Measurements from ENCODE around the gene PCSK6.
"Not testable (repeated sequence)": the region's sequence is repeated elsewhere in the genome, so short reads cannot be mapped to it uniquely, and the experiment has no call there.

PCSK6 gene

DNA sequence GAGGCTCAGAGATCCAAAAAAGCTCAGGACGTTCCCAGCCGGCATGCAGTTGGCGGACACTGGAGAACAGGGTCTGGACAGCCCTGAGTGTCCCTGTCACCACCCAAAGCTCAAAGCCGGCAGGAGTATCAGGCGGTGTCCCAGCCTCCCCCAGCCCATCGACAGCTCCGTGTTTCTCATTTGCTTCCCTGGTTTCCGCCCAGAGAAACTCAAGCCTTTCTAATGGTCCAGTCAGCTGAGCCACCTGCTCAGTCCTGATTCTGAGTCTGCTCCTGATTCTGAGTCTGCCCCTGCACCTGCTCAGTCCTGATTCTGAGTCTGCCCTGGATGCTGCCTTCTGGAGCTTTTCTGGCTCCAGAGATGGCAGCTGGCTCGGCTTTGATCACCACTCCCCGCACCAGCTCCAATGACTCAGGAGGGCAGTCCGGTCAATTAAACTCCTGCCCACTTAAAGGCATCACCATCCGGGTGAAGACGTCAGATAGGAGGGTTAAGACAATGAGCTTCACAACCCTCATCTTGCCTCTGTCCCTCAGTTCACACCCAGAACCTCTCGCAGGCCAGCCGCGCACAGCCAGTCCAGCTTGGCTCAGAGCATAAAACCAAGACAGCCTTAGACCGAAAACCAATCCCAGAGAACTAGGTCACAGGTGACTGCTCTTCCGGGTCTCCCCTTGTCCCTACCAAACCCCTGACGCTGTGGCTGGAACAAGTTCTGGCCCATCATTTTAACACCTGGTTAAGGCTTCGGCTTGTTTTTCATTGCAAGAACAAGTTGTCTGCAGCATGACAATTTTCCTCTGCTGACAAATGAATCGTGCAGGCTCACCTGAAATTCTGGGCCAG lies 6.8 kb downstream of the PCSK6 start:
- DNase-seq (ENCODE audit: low spot score), result no peak

DNA sequence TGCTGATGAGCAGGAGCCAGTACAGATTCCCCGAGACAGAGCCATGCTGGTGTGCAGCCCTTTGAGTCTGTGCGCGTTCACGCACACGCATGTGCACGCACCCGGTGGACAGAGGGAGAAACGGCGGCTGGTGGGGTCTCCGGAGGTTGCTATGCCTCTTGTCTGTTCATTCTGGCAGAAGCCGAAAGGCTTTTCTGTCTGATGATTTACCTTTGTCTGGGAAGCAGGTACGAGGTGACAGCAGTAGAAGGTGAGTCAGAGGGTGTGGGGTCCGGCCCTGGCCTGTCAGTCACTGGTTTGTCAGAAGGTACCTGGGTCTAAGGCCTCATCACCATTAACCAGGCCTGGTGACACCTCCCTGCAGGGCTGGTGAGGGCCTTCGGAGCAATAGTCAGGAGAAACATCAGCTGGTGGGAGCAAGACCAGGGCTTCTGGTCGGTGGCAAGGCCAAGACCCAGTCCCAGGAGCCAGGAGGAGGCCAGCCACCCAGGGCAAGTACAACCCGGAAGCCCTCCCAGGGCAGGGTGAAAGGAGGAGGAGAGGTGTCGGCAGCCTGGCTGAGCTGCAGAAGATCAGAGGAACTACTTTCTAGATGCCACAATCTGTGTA lies 7.5 kb downstream of the PCSK6 start:
- DNase-seq (ENCODE audit: low spot score), result no peak

- DNase-seq (ENCODE audit: low spot score), result no peak
Observed at GRCh38 chr15:101481381-101481705, 8.2 kb downstream of the PCSK6 start.

GRCh38 chr15:101480613-101481380 lies 8.7 kb downstream of the PCSK6 start:
- no peak for DNase-seq (ENCODE audit: low spot score)

- DNase-seq (ENCODE audit: low spot score), result peak; percentile 97
Observed at GRCh38 chr15:101479851-101480612, 9.5 kb downstream of the PCSK6 start.

DNA sequence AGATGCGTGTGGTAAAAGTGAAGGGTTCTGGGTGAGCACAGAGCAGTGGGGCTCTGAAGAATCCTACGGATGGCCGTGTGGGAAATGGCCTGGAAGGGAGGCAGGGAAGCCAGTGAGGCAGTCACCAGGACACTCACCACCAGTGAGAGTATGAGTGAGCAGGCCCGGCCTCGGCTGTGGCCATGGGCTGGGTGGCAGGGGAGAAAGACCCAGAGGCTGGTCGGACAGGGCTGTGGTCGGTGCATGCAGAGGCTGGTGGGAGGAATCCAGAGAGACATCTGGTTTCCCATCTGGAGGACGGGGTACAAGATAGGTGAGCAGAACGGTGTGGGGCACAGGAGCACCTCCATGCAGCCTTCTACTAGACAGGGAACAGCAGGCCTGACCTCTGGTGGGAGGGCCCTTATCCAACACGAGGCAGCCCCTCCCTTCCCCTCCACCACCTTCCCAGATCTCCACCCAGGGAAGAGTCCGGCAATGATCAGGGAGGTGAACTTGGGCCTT lies 10.1 kb downstream of the PCSK6 start:
- no peak for DNase-seq (ENCODE audit: low spot score)

DNA sequence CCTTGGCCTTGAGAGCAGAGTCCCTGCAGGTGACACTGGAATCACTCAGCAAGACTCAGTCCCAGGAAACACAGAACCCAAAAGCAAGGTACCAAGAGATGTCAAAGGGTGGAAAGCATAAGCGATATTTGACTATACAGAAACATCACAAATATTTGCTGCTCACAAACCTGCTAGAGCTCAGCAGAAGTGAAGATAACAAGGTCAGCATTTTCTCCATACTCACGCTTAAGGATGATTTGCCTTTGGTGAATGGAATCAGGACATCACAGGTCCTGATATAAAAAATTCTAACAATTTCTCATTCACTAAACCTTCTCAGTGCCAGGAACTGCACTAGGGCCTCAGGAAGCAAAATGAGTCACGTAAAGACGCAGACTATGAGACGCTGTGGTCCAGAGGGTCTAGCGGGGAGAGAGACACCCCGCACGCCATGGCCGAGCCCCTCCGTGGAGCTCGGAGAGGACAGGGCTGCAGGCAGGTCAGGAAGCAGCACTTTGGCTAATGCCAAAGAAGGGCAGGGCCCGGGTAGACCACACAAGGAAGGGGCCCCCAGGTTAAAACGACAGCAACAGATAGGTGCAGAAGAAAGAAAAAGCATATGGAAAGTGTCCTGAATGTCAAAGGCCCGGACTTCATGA lies 10.7 kb downstream of the PCSK6 start:
- DNase-seq (ENCODE audit: low spot score), result no peak

DNA sequence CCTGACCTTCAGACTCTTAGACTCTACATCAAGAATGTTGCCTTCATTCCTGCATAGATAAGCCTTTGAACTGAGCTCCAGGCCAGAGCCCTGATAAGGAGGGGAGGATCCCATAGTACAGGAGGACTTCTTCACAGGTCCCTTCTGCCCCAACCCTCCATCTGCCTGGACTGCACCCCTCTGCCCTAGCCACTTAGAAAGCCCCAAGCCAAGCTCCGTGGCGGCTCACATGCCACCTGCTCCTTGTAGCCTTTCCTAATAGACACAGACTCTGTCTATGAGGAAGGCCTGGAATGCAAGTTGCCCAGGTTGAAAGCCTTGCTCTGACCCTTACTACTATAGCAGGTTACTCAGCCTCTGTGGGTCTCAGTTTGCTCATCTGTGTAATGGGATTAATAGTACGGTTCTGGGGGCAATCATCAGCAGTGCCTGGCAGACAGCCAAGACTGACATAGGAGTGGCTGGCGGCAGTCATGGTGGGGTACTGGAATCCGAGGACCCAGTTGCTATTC lies 11.6 kb downstream of the PCSK6 start:
- DNase-seq (ENCODE audit: low spot score), result no peak

- DNase-seq (ENCODE audit: low spot score), result no peak
Observed at GRCh38 chr15:101476756-101477155, 12.8 kb downstream of the PCSK6 start.

- no peak for DNase-seq (ENCODE audit: low spot score)
Observed at GRCh38 chr15:101474983-101475382, 14.5 kb downstream of the PCSK6 start.

DNA sequence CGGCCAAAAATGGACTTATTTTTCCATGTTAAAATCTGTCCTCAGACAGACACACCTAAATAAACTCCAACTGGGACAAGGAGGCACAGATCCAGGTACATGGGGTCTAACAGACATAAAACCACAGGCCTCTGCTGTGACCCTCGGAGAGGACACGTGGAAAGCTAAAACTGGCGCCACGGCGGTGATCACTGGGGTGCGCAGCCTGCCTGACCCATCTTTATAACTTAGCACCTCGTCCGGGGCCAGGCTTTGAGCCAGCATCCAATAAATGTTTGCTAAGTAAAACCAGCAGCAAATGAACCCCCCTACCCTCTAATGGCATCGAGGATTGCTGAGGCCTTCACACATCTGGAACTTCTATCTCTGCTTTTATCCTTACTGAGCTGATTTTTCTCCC lies 15.3 kb downstream of the PCSK6 start:
- DNase-seq (ENCODE audit: low spot score), result no peak

DNA sequence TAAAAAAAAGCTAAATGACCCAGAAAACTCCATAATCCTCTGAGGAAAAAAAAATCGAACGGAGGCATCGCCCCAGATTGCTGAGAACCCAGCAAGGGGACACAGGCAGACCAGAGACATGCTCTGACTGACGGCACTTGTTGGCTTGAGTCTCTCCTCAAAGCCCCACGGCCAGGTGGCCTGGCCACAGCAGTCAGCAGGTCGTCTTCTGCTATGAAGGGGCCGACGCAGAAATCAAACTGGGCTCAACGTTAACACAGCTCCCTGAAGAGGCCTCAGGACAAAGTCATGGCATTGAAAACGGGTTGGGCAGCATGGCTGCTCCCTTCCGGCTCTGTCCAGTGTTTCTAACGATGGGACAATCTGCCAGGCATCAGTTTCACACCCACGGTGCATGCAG lies 17.5 kb downstream of the PCSK6 start:
- DNase-seq (ENCODE audit: low spot score), result no peak

DNA sequence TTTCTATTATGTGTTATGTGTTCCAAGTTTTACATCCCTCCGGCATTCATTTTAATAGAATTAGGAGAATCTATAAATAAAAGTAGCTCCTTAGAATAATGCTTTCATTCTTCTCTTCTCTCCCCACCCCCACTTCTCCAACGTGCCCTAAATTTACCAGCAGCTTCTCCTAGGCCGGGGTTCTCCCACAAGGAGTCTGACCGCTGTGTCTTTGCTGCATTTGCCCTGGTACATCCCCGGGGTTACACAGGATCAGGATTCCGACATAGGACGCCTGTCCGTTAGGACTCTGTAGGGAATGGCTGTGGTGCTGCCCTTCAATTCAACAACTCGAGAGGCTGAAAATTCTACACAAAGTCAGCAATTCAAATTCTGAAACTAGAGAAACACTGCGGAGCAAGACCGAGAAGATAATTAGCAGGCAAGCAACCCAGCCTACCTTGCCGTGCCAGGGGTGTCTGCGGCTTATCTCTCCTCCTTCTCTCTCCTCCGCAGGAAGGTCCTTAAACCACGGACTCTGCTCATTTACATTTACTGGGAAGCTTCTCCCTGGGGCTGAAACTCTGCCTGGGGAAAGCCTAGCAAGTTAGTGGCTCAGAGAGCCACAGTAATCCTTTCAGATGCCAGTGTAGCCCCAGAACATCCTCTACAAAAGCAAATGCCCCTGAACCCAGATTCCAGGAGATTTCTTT lies 18.8 kb downstream of the PCSK6 start:
- no peak for DNase-seq (ENCODE audit: low spot score)

GRCh38 chr15:101469520-101470288 lies 19.8 kb downstream of the PCSK6 start:
- DNase-seq (ENCODE audit: low spot score), result peak; percentile 68

DNA sequence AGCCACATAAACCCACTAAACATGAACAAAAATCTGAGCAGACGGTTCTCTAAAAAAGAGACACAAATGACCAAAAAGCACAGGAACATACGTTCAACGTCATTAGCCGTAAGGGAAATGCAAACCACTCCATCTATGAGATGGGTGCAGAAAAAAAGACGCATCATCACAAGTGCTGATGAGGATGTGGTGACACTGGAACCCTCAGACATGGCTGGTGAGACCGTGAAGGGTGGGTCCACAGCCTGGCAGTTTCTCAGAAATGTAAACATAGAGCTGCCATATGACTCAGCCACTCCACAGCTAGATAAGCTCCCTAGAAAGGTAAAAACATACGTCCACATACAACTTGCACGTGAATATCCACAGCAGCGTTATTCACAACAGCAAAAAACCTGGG lies 23.3 kb downstream of the PCSK6 start:
- no peak for DNase-seq (ENCODE audit: low spot score)

DNA sequence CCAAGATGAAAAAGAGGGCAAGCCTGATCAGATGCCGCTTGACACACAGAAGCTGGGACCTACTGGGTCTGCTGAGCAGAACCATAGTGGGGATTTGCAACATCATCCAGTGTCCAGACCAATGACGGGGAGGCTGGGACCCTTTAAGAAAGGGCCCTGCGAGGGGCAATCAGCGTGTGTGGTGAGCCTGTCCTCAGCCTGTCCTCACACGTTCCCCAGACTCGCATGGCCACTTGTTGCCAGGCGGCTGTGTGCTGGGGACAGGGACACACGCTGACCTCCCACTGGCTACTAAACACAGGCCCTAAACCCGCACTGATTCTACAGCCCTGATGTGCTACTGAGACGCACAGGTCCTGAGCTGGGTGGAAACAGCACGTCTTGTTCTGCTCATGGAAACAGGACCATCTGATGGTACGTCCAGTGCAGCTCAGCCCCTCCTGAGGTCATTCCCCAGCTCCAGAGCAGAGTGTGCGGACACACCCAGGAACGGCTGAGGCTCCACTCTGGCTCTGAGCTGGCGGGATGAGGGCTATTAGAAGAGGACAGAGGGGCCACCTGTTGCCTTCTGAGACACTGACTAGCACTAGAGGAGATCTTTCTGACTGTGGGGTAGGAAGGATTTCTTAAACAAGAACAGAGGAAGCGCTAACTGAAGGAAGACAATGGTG lies 24.4 kb downstream of the PCSK6 start:
- no peak for DNase-seq (ENCODE audit: low spot score)

GRCh38 chr15:101464256-101464998 lies 25.1 kb downstream of the PCSK6 start:
- no peak for DNase-seq (ENCODE audit: low spot score)

- not testable (repeated sequence) for DNase-seq (ENCODE audit: low spot score)
Observed at GRCh38 chr15:101463696-101464095, 25.8 kb downstream of the PCSK6 start.

DNA sequence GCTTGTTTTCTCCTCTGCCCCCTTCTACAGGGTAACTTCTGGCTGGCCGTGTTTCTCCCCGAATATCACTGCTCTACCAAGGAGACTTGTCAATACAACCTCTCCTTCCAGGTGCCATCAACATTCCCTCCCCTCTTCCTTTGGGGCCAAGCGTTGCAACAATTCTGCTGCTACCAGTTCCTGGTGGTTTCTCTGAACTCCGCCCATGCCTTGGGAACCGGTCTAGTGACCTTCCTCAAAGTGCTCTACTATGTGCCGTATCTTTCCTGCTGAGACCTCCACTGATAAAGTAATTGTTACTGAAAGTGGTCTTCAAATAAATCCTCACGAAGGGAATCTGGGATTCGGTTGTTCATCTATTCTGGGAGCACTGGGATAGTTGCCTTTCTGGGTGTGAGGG lies 26.2 kb downstream of the PCSK6 start:
- DNase-seq (ENCODE audit: low spot score), result no peak
